ENCODE results near the gene SRSF7. TPM values are rescaled to one million over a fixed set of nuclear protein-coding genes. Genes with fewer than 3 reads are reported as not detected.

The SRSF7 gene
- polyA plus RNA-seq, 2 donors: 102 to 136 TPM

GRCh38 chr2:38698467-38699003 is 52.6 kb downstream of the SRSF7 start:
- H3K9me3 ChIP-seq (ENCODE audit: control insufficient read depth in 2 of 2, insufficient read depth in 1 of 2, low read depth in 1 of 2, low read length in 1 of 2): no peaks in the 10 kb centered on the region
- H3K27ac ChIP-seq (ENCODE audit: low read depth in 2 of 2, low read length in 1 of 2): no peak overlapping the region
- WGBS, 2 donors: 96 to 97% methylated on average over 5 of the region's 5 CpGs
- no peaks in the 10 kb centered on the region for H3K36me3 ChIP-seq (ENCODE audit: control insufficient read depth in 2 of 2, insufficient read depth in 2 of 2, low read length in 1 of 2)
- H3K27me3 ChIP-seq (ENCODE audit: control insufficient read depth in 1 of 2, insufficient read depth in 2 of 2, low read length in 2 of 2): no peaks in the 10 kb centered on the region
- H3K4me1 ChIP-seq (ENCODE audit: control insufficient read depth in 2 of 2, insufficient read depth in 2 of 2, low read length in 1 of 2): no peaks in the 10 kb centered on the region
- H3K4me3 ChIP-seq (ENCODE audit: low read depth in 1 of 2, low read length in 2 of 2): no peak overlapping the region

DNA sequence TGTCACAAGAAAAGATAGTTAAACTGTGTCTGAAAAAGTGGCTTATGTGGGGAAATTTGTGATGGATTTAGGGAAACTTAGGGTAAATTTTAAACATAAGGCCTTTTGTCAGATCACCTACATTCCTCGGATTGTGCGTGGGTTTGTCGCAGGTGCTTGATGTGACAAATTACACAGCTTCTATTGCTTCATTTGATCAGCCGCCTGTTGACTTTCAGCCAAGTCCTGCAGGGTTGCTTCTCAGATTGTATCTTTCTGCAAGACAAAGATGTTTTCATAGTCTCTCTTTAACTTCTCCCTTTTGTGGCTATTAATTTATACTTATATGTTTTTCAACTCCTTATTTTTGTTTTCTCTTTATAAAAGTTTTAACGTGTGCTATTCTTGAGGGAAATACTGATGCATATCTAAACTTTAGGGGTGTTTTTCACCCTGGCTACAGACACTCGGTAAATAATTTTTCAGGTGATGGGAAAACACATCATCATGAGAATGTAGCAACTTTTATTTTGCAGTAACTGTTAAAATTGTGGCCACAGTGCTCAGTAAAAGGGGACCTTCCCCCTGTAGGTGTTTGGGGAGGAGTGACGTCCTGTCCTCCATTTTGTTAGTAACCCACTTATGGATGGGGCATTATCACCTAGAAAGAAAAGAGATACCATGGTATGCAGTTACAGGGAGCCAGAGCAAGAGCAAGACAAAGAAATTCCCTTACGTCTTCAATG is 53.9 kb downstream of the SRSF7 start:
- Histone ChIP-seq H3K36me3 (ENCODE audit: control insufficient read depth in 2 of 2, insufficient read depth in 2 of 2, low read length in 1 of 2) (no peaks in the 10 kb centered on the region), H3K9me3 (ENCODE audit: control insufficient read depth in 2 of 2, insufficient read depth in 1 of 2, low read depth in 1 of 2, low read length in 1 of 2) (no peaks in the 10 kb centered on the region), H3K27me3 (ENCODE audit: control insufficient read depth in 1 of 2, insufficient read depth in 2 of 2, low read length in 2 of 2) (no peaks in the 10 kb centered on the region), H3K4me1 (ENCODE audit: control insufficient read depth in 2 of 2, insufficient read depth in 2 of 2, low read length in 1 of 2) (peaks cover 0 to 8% of the 10 kb centered on the region in 2 donors), H3K4me3 (ENCODE audit: low read depth in 1 of 2, low read length in 2 of 2) (no peak overlapping the region), H3K27ac (ENCODE audit: low read depth in 2 of 2, low read length in 1 of 2) (no peak overlapping the region)
- WGBS, 2 donors: 53 to 55% methylated on average over 8 of the region's 8 CpGs

Other genes starting within 250 kb of the SRSF7 start
- 1 to 10 TPM; 5.4 to 9.6 TPM for gene HNRNPLL, start 148.4 kb downstream of the SRSF7 start, polyA plus RNA-seq
- 1 to 10 TPM; 2.6 to 3.4 TPM for gene GALM, start 85.2 kb downstream of the SRSF7 start, polyA plus RNA-seq
- gene GEMIN6, start 26.8 kb upstream of the SRSF7 start, polyA plus RNA-seq: 10 to 100 TPM in 1 of 2 donors, 1 to 10 TPM in 1; 6.6 to 12.8 TPM
- 1 to 10 TPM; 5.1 to 6.0 TPM for gene DHX57, start 124.6 kb upstream of the SRSF7 start, polyA plus RNA-seq
- 10 to 100 TPM; 17.7 to 23.1 TPM for gene MORN2, start 124.6 kb upstream of the SRSF7 start, polyA plus RNA-seq
- under 1 TPM; 0.05 to 0.24 TPM for gene ARHGEF33, start 138.5 kb upstream of the SRSF7 start, polyA plus RNA-seq